Activated naive CD4-positive, alpha-beta T cell treated with anti-CD3 and anti-CD28 coated beads, Interleukin-2, amount 50 U/mL, for 72 hours (primary cell): ENCODE results near the gene CAPN3. TPM values are rescaled to one million over a fixed set of nuclear protein-coding genes. Genes with fewer than 3 reads are reported as not detected.

Experiments used
- ATAC-seq, 2 donors: fragments of 150-1000 bp; cut with Tn5 transposase; 2 replicates each; pipeline ENCODE4 v1.10.0; 2021; ENCODE audit warnings: mild to moderate bottlenecking in 2 of 2, moderate library complexity in 2 of 2
- DNase-seq, 2 donors: peaks; one replicate each; pipeline ENCODE4 v3.0.0; 2021 to 2022; ENCODE audit warnings: low spot score in 2 of 2
- H3K27ac Mint-ChIP-seq, 2 donors: one replicate each; pipeline ENCODE4 v1.8.0; 2022; ENCODE audit warnings: mild to moderate bottlenecking in 2 of 2, mixed read lengths in 2 of 2
- H3K36me3 Mint-ChIP-seq, 2 donors: one replicate each; pipeline ENCODE4 v1.8.0; 2022; ENCODE audit warnings: mixed read lengths in 2 of 2
- H3K9me3 Mint-ChIP-seq, 2 donors: one replicate each; pipeline ENCODE4 v1.8.0; 2022; ENCODE audit warnings: mixed read lengths in 2 of 2
- total RNA-seq, 2 donors: library from RNA; stranded (reverse); gene quantifications; one replicate each; pipeline ENCODE4 v1.2.3, GENCODE V29; 2022

CAPN3 gene
- total RNA-seq, 2 donors from 2014 or later, result 1.0 to 4.3 TPM

GRCh38 chr15:42348083-42348482, 11.2 kb upstream of the CAPN3 start:
- no peak overlapping the region for H3K27ac Mint-ChIP-seq
- no peaks in the 10 kb centered on the region for H3K9me3 Mint-ChIP-seq
- no peak for DNase-seq
- ATAC-seq, result peak in 1 of 2 donors; percentile 55
- H3K36me3 Mint-ChIP-seq, result peaks cover 0 to 8% of the 10 kb centered on the region in 2 donors

GRCh38 chr15:42349186-42349585, 10.1 kb upstream of the CAPN3 start:
- ATAC-seq (peak in 1 of 2 donors; percentile 92), DNase-seq (no peak)
- H3K27ac Mint-ChIP-seq, result peak overlapping the region in 1 of 2 donors; percentile 73
- peaks cover 0 to 13% of the 10 kb centered on the region in 2 donors for H3K36me3 Mint-ChIP-seq
- H3K9me3 Mint-ChIP-seq, result no peaks in the 10 kb centered on the region

GRCh38 chr15:42352401-42352800, 6.9 kb upstream of the CAPN3 start:
- H3K27ac Mint-ChIP-seq, result no peak overlapping the region
- H3K36me3 Mint-ChIP-seq, result peaks cover 0 to 13% of the 10 kb centered on the region in 2 donors
- H3K9me3 Mint-ChIP-seq, result no peaks in the 10 kb centered on the region
- no peak for DNase-seq
- no peak for ATAC-seq

DNA sequence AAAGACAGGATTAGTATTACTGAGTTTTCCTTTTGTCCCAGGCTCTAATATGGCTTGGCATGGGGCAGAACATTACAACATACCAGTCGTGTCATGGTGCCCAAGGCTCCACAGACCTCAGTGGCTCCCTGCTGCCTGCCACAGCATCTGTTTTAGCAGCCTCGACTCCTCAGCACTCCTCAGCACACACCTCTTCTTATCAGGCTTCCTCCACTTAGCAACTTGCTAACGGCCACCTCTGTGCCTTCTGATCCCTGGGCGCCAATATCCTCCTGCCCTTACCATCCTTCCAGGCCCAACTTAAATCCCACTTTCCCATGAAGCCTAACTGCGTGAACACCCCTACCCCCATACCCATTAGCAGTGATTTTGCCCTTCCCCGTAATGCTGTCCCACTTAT, 6.2 kb upstream of the CAPN3 start:
- Mint-ChIP-seq H3K36me3 (peaks cover 0 to 13% of the 10 kb centered on the region in 2 donors), H3K9me3 (no peaks in the 10 kb centered on the region), H3K27ac (no peak overlapping the region)
- no peak for DNase-seq
- no peak for ATAC-seq

GRCh38 chr15:42354824-42355223, 4.5 kb upstream of the CAPN3 start:
- ATAC-seq (no peak), DNase-seq (no peak)
- Mint-ChIP-seq H3K27ac (no peak overlapping the region), H3K9me3 (no peaks in the 10 kb centered on the region), H3K36me3 (peaks cover 0 to 13% of the 10 kb centered on the region in 2 donors)

- no peak overlapping the region for H3K27ac Mint-ChIP-seq
- no peaks in the 10 kb centered on the region for H3K9me3 Mint-ChIP-seq
- peaks cover 0 to 13% of the 10 kb centered on the region in 2 donors for H3K36me3 Mint-ChIP-seq
- DNase-seq (no peak), ATAC-seq (no peak)
These were observed 4.0 kb upstream of the CAPN3 start for GRCh38 chr15:42355291-42355690.

DNA sequence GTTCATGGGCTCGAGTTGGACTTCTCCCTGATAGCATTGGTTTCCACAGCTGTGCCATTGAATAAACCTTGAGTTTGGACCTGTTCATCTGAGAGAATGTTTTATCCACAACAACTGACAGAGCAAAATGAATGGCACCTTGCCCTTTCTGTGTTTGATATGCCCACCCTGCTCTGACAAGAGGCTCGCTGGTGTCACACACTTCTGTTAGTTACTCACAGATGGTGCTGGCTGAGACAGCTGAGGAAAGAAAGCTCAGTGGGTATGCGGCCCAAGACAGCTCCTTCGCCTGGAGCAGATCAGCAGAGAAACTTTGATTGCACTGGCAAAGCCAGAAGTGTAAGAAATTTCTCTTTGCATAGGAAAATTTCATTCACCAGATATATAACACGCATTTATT, 2.5 kb upstream of the CAPN3 start:
- ATAC-seq (no peak), DNase-seq (no peak)
- H3K27ac Mint-ChIP-seq, result peak overlapping the region in 1 of 2 donors; percentile 23
- H3K9me3 Mint-ChIP-seq, result no peaks in the 10 kb centered on the region
- H3K36me3 Mint-ChIP-seq, result peaks cover 0 to 7% of the 10 kb centered on the region in 2 donors

- Mint-ChIP-seq H3K9me3 (no peaks in the 10 kb centered on the region), H3K36me3 (peaks cover 0 to 5% of the 10 kb centered on the region in 2 donors), H3K27ac (no peak overlapping the region)
- DNase-seq, result no peak
- ATAC-seq, result no peak
These were observed 1.2 kb upstream of the CAPN3 start for GRCh38 chr15:42358141-42358540.

- Mint-ChIP-seq H3K36me3 (no peaks in the 10 kb centered on the region), H3K9me3 (no peaks in the 10 kb centered on the region), H3K27ac (no peak overlapping the region)
- no peak for DNase-seq
- ATAC-seq, result no peak
These were observed 684 bp downstream of the CAPN3 start for GRCh38 chr15:42359985-42360384.

DNA sequence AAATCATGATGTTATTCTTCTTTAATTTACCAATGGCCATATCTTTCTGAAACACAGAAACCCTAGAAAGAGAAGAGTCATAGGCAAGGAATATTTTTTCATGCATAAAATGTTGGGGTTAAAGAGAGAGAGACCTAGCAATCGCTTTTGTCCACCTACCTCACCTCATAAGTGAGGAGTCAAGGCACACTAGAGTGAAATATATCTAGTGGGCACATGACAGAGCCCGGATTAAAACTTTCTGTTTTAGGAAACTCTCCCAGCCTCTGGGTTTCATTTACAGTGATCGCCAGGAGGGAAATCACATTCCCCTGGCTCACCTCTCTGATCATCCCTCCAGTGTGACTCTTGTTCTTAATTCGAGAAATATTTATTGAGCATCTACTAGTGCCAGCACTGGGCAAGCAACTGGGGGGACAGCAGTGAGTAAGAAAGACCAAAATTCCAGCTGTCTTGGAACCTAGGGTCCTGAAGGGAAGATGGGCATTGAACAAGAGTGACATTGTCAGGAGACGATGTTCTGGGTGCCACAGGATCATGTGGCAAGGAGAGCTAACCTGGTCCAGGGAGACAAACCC, 1.3 kb downstream of the CAPN3 start:
- Mint-ChIP-seq H3K27ac (no peak overlapping the region), H3K9me3 (no peaks in the 10 kb centered on the region), H3K36me3 (no peaks in the 10 kb centered on the region)
- ATAC-seq (no peak), DNase-seq (no peak)

GRCh38 chr15:42363487-42363886, 4.2 kb downstream of the CAPN3 start:
- Mint-ChIP-seq H3K36me3 (no peaks in the 10 kb centered on the region), H3K9me3 (no peaks in the 10 kb centered on the region), H3K27ac (no peak overlapping the region)
- DNase-seq, result no peak
- ATAC-seq, result no peak

GRCh38 chr15:42363942-42364341, 4.6 kb downstream of the CAPN3 start:
- no peaks in the 10 kb centered on the region for H3K9me3 Mint-ChIP-seq
- ATAC-seq (no peak), DNase-seq (no peak)
- no peak overlapping the region for H3K27ac Mint-ChIP-seq
- no peaks in the 10 kb centered on the region for H3K36me3 Mint-ChIP-seq

- DNase-seq, result no peak
- Mint-ChIP-seq H3K9me3 (no peaks in the 10 kb centered on the region), H3K36me3 (no peaks in the 10 kb centered on the region)
These were observed 5.2 kb downstream of the CAPN3 start for GRCh38 chr15:42364529-42364928.

GRCh38 chr15:42365921-42366550, 6.7 kb downstream of the CAPN3 start:
- no peak for DNase-seq
- Mint-ChIP-seq H3K27ac (peak overlapping the region in 1 of 2 donors; percentile 11), H3K36me3 (no peaks in the 10 kb centered on the region), H3K9me3 (no peaks in the 10 kb centered on the region)
- no peak for ATAC-seq

More at GRCh38 chr15:42364529-42364928, 5.2 kb downstream of the CAPN3 start:
- ATAC-seq, result no peak
- H3K27ac Mint-ChIP-seq, result no peak overlapping the region

GRCh38 chr15:42367041-42367440, 7.7 kb downstream of the CAPN3 start:
- no peaks in the 10 kb centered on the region for H3K36me3 Mint-ChIP-seq
- H3K27ac Mint-ChIP-seq, result no peak overlapping the region
- ATAC-seq, result no peak
- DNase-seq, result no peak
- H3K9me3 Mint-ChIP-seq, result no peaks in the 10 kb centered on the region

GRCh38 chr15:42368096-42368495, 8.8 kb downstream of the CAPN3 start:
- Mint-ChIP-seq H3K36me3 (no peaks in the 10 kb centered on the region), H3K9me3 (no peaks in the 10 kb centered on the region)

GRCh38 chr15:42371096-42371495, 11.8 kb downstream of the CAPN3 start:
- Mint-ChIP-seq H3K27ac (peak overlapping the region in 1 of 2 donors; percentile 24), H3K36me3 (no peaks in the 10 kb centered on the region), H3K9me3 (no peaks in the 10 kb centered on the region)
- ATAC-seq, result no peak
- DNase-seq, result no peak

More at GRCh38 chr15:42368096-42368495, 8.8 kb downstream of the CAPN3 start:
- H3K27ac Mint-ChIP-seq, result no peak overlapping the region
- ATAC-seq (no peak), DNase-seq (no peak)

DNA sequence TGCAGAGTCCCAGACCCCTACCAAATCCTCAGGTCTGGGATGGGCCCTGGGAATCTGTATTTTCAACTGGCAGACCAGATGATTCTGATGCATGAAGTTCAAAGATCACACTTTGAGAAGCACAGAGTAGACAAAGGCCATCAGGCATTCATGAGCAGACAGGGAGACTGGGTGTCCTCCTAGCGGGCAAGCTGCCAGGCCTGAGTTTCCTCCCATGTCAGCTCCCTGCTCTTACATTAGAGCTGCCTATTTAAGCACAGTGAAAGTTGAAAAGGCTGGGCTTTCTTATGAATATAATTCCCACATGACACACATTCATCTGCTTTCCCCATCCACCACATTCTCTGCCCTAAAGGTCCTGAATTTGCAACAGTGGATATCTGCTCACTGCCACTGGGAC, 14.0 kb downstream of the CAPN3 start:
- Mint-ChIP-seq H3K9me3 (peaks cover 0 to 12% of the 10 kb centered on the region in 2 donors), H3K36me3 (peaks cover 8% of the 10 kb centered on the region in 2 donors), H3K27ac (no peak overlapping the region)
- no peak for DNase-seq
- no peak for ATAC-seq
